Measurements from ENCODE around the gene STK39. TPM values are rescaled to one million over a fixed set of nuclear protein-coding genes. Genes with fewer than 3 reads are reported as not detected.
A peak's percentile ranks its signal among the peaks of the same experiment; 100 is the strongest.

STK39 gene
- total RNA-seq, 1 experiment from 2014 or later = 18.3 TPM

- DNase-seq (ENCODE audit: low read depth in 1 of 2, low spot score in 2 of 2) = no peak
- Histone ChIP-seq H3K27me3 (replicated peaks) (no peaks in the 10 kb centered on the region), H3K27ac (no peak overlapping the region), H3K9me3 (replicated peaks) (no peaks in the 10 kb centered on the region), H3K4me3 (no peak overlapping the region), H3K36me3 (peaks cover 6% of the 10 kb centered on the region; the same call in 1 of the 2 replicates), H3K4me1 (replicated peaks) (no peaks in the 10 kb centered on the region)
Observed at GRCh38 chr2:168146892-168147810, 100.2 kb downstream of the STK39 start.

- H3K4me3 ChIP-seq = no peak overlapping the region
- no peaks in the 10 kb centered on the region for H3K4me1 ChIP-seq (replicated peaks)
- no peak for DNase-seq (ENCODE audit: low read depth in 1 of 2, low spot score in 2 of 2)
- H3K9me3 ChIP-seq (replicated peaks) = no peaks in the 10 kb centered on the region
- peaks cover 6% of the 10 kb centered on the region; the same call in 1 of the 2 replicates for H3K36me3 ChIP-seq
- no peak overlapping the region for H3K27ac ChIP-seq
- no peaks in the 10 kb centered on the region for H3K27me3 ChIP-seq (replicated peaks)
Observed at GRCh38 chr2:168145426-168146310, 101.7 kb downstream of the STK39 start.

DNA sequence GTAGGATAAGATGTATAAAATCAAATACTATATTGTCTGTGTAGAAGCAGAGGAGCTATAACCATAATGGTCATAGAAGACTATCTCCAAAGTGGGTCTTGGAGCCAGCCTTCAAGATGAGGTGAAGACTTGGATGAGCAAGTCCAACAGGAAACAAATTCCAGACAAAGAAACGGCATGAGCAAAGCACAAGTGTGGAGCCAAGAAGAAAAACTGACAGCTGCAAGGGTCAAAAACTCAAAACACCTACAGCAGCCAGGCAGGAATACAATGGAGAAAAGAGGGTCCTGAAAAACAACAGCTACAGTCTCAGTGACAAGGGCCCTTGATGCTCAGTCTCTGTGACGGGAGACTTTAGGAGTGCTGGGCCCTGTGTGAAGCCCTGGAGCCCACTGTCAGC is 102.4 kb downstream of the STK39 start:
- Histone ChIP-seq H3K27me3 (replicated peaks) (no peaks in the 10 kb centered on the region), H3K27ac (no peak overlapping the region), H3K9me3 (replicated peaks) (no peaks in the 10 kb centered on the region), H3K36me3 (peaks cover 8% of the 10 kb centered on the region; the same call in 1 of the 2 replicates), H3K4me3 (no peak overlapping the region), H3K4me1 (replicated peaks) (no peaks in the 10 kb centered on the region; the same call in 1 of the 2 replicates)
- no peak for DNase-seq (ENCODE audit: low read depth in 1 of 2, low spot score in 2 of 2)

DNA sequence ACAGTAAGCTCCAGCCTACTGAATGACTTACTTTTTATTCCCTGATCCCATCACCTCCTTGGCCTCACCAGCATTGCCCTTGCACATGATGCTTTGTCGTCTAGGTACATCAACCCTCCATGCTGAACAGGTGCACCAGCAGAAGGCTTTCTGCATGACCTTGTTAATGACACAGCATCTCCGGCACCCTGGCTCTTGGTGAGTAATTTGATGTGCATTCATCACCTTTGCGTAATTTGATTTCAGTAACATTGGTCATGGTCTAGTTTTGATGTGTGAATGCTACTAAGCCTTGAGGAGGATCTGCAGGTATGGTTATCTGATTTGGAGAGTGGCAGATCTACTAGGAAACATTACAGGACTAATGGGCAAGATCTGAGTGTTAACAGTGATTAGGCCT is 103.6 kb downstream of the STK39 start:
- Histone ChIP-seq H3K4me3 (no peak overlapping the region), H3K36me3 (peaks cover 6% of the 10 kb centered on the region), H3K4me1 (replicated peaks) (no peaks in the 10 kb centered on the region; the same call in 1 of the 2 replicates), H3K9me3 (replicated peaks) (no peaks in the 10 kb centered on the region; the same call in 1 of the 2 replicates), H3K27me3 (replicated peaks) (no peaks in the 10 kb centered on the region), H3K27ac (no peak overlapping the region)
- no peak for DNase-seq (ENCODE audit: low read depth in 1 of 2, low spot score in 2 of 2)

DNA sequence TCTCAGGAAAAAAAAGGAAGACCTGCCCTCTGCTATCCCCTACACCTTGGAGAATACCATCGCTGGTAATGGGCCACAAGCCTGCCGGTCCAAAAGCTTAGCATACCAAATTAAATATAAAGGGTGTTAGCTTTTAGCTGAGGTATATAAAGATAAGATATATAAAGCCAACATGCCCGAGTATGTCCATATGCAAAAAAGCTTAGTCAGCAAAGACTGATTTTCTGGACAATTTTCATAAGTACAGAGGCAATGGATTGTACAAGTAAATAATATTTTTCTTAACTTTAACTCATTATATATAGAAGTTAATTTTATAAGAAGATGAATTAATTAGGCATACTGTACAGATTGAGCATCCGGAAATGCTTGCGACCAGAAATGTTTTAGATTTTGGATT is 106.5 kb downstream of the STK39 start:
- Histone ChIP-seq H3K9me3 (replicated peaks) (no peaks in the 10 kb centered on the region; the same call in 1 of the 2 replicates), H3K27ac (no peak overlapping the region), H3K27me3 (replicated peaks) (no peaks in the 10 kb centered on the region), H3K4me1 (replicated peaks) (no peaks in the 10 kb centered on the region; the same call in 1 of the 2 replicates), H3K36me3 (peaks cover 6% of the 10 kb centered on the region), H3K4me3 (no peak overlapping the region)
- DNase-seq (ENCODE audit: low read depth in 1 of 2, low spot score in 2 of 2) = no peak

DNA sequence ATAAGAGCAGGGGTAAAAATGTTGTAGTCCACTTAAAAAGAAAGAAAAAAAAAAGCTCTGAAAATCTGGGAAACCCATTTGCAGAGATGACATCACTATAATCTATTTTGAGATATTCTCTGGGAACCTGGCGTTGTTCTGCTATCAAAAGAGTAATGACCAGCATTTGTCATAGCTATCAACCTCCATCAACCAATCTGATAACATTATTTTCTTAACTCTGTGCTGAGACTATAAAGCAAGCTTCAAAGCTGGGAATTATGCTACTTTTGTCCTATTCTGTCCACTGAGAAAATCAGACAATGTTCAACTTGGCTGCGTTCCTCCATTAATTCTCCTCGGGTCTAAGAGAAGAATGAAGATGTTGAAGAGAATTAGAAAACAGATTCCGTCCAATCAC is 107.5 kb downstream of the STK39 start:
- Histone ChIP-seq H3K27ac (no peak overlapping the region), H3K4me1 (replicated peaks) (no peaks in the 10 kb centered on the region; the same call in 1 of the 2 replicates), H3K27me3 (replicated peaks) (no peaks in the 10 kb centered on the region), H3K36me3 (peaks cover 6% of the 10 kb centered on the region), H3K4me3 (no peak overlapping the region), H3K9me3 (replicated peaks) (no peaks in the 10 kb centered on the region; the same call in 1 of the 2 replicates)
- no peak for DNase-seq (ENCODE audit: low read depth in 1 of 2, low spot score in 2 of 2)

- Histone ChIP-seq H3K4me3 (no peak overlapping the region), H3K9me3 (replicated peaks) (no peaks in the 10 kb centered on the region; the same call in 1 of the 2 replicates), H3K27me3 (replicated peaks) (no peaks in the 10 kb centered on the region), H3K36me3 (peaks cover 6% of the 10 kb centered on the region), H3K4me1 (replicated peaks) (no peaks in the 10 kb centered on the region; the same call in 1 of the 2 replicates), H3K27ac (no peak overlapping the region)
- no peak for DNase-seq (ENCODE audit: low read depth in 1 of 2, low spot score in 2 of 2)
Observed at GRCh38 chr2:168138901-168139300, 108.5 kb downstream of the STK39 start.

DNA sequence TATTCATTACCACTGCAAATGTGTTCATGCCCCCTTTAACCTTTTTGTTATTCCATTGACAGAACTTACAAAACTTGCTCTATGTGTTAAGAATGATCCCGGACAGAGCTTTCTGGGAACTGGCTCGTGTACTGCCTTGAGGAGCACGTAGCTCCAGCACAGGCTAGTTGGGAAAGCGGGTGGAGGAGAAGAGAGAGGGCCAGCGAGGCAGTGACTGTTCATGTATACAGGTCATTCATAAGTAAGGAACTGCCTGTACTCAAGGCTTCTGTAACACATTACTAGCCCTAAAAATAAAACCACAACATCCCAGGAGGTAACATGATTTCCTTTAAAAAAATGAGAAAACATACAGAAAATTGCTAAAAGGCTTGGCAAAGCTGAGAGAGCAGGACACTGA is 109.0 kb downstream of the STK39 start:
- H3K27ac ChIP-seq = no peak overlapping the region
- no peak for DNase-seq (ENCODE audit: low read depth in 1 of 2, low spot score in 2 of 2)
- H3K4me1 ChIP-seq (replicated peaks) = no peaks in the 10 kb centered on the region; the same call in 1 of the 2 replicates
- H3K9me3 ChIP-seq (replicated peaks) = no peaks in the 10 kb centered on the region; the same call in 1 of the 2 replicates
- peaks cover 6% of the 10 kb centered on the region for H3K36me3 ChIP-seq
- no peaks in the 10 kb centered on the region for H3K27me3 ChIP-seq (replicated peaks)
- no peak overlapping the region for H3K4me3 ChIP-seq

- Histone ChIP-seq H3K4me1 (replicated peaks) (no peaks in the 10 kb centered on the region; the same call in 1 of the 2 replicates), H3K4me3 (no peak overlapping the region), H3K27me3 (replicated peaks) (no peaks in the 10 kb centered on the region), H3K9me3 (replicated peaks) (no peaks in the 10 kb centered on the region; the same call in 1 of the 2 replicates), H3K36me3 (peaks cover 6% of the 10 kb centered on the region), H3K27ac (no peak overlapping the region)
- DNase-seq (ENCODE audit: low read depth in 1 of 2, low spot score in 2 of 2) = no peak
Observed at GRCh38 chr2:168137510-168138180, 109.8 kb downstream of the STK39 start.

DNA sequence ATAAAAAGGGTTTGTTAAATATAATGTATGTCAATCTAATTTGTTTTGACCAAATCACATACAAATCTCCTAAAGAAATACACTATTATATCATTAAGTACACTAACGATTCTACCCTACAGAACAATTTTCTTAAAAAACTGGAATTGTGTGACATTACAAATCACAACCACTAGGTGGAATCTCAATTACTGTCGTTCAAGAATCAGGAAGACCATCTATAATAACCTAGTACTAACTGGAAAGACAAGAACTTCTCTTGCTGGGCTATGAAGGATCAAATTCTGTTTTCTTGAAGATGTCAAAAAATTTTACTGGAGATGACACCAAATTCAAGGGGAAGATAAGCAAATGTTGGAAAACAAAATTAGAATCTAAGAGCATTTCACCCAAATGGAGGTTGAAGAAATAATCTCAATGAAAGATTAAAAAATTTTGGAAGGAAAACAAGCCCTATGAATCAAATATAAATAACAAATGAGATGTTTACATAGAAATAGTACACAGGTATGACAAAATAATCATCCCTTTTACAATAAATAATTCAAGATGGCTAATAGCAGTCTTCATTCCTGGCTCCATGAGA is 110.9 kb downstream of the STK39 start:
- DNase-seq (ENCODE audit: low read depth in 1 of 2, low spot score in 2 of 2) = peak in 1 of 2 experiments; percentile 25
- H3K4me1 ChIP-seq (replicated peaks) = no peaks in the 10 kb centered on the region; the same call in 1 of the 2 replicates
- no peaks in the 10 kb centered on the region; the same call in 1 of the 2 replicates for H3K9me3 ChIP-seq (replicated peaks)
- no peak overlapping the region for H3K27ac ChIP-seq
- peaks cover 6% of the 10 kb centered on the region for H3K36me3 ChIP-seq
- H3K4me3 ChIP-seq = no peak overlapping the region
- H3K27me3 ChIP-seq (replicated peaks) = no peaks in the 10 kb centered on the region

GRCh38 chr2:168135630-168136029 is 111.8 kb downstream of the STK39 start:
- Histone ChIP-seq H3K27ac (no peak overlapping the region), H3K27me3 (replicated peaks) (no peaks in the 10 kb centered on the region)

DNA sequence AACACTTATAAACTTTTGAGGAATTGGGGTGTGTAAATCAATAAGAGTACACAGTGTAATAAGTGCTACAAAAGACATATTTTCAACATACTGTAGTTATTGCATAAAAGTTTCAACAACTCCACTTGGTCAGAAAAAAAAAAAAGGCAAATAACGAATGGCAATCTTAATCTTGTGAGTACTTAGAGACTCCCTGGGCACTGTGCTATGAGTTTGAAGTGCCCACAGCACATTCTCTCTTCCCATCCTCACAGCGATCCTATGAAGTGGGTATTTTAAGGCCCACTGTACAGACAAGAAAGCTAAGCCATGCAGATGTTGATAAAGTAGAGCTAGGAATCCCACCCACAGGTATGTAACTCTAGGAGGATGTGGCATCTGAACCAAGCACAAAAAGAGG is 112.3 kb downstream of the STK39 start:
- no peaks in the 10 kb centered on the region; the same call in 1 of the 2 replicates for H3K9me3 ChIP-seq (replicated peaks)
- no peak overlapping the region for H3K4me3 ChIP-seq
- no peak overlapping the region for H3K27ac ChIP-seq
- H3K4me1 ChIP-seq (replicated peaks) = no peaks in the 10 kb centered on the region; the same call in 1 of the 2 replicates
- peaks cover 9% of the 10 kb centered on the region for H3K36me3 ChIP-seq
- DNase-seq (ENCODE audit: low read depth in 1 of 2, low spot score in 2 of 2) = no peak
- H3K27me3 ChIP-seq (replicated peaks) = no peaks in the 10 kb centered on the region

More at GRCh38 chr2:168135630-168136029, 111.8 kb downstream of the STK39 start:
- Histone ChIP-seq H3K4me3 (no peak overlapping the region), H3K9me3 (replicated peaks) (no peaks in the 10 kb centered on the region; the same call in 1 of the 2 replicates), H3K36me3 (peaks cover 7% of the 10 kb centered on the region), H3K4me1 (replicated peaks) (no peaks in the 10 kb centered on the region; the same call in 1 of the 2 replicates)
- DNase-seq (ENCODE audit: low read depth in 1 of 2, low spot score in 2 of 2) = no peak

Data from SJSA1 (cell line).